Measurements from ENCODE around the gene CFAP77.
A peak's percentile ranks its signal among the peaks of the same experiment; 100 is the strongest.

The CFAP77 gene

GRCh38 chr9:132497731-132498130, 87.7 kb downstream of the CFAP77 start:
- no peak for DNase-seq

- DNase-seq: no peak
These were observed 88.7 kb downstream of the CFAP77 start for GRCh38 chr9:132498531-132499210.

- DNase-seq: no peak
These were observed 89.2 kb downstream of the CFAP77 start for GRCh38 chr9:132499251-132499650.

- no peak for DNase-seq
These were observed 90.2 kb downstream of the CFAP77 start for GRCh38 chr9:132500193-132500592.

- no peak for DNase-seq
These were observed 92.5 kb downstream of the CFAP77 start for GRCh38 chr9:132502480-132502879.

- DNase-seq: no peak
These were observed 93.1 kb downstream of the CFAP77 start for GRCh38 chr9:132503116-132503515.

GRCh38 chr9:132504488-132504887, 94.5 kb downstream of the CFAP77 start:
- no peak for DNase-seq

- no peak for DNase-seq
These were observed 96.1 kb downstream of the CFAP77 start for GRCh38 chr9:132505991-132506655.

GRCh38 chr9:132506977-132507669, 97.1 kb downstream of the CFAP77 start:
- no peak for DNase-seq

GRCh38 chr9:132507670-132508469, 97.9 kb downstream of the CFAP77 start:
- DNase-seq: peak; percentile 72

- DNase-seq: no peak
These were observed 100.2 kb downstream of the CFAP77 start for GRCh38 chr9:132509928-132510874.

GRCh38 chr9:132511191-132511999, 101.4 kb downstream of the CFAP77 start:
- no peak for DNase-seq

GRCh38 chr9:132513416-132513815, 103.4 kb downstream of the CFAP77 start:
- no peak for DNase-seq

GRCh38 chr9:132514011-132514744, 104.2 kb downstream of the CFAP77 start:
- DNase-seq: no peak

- no peak for DNase-seq
These were observed 104.8 kb downstream of the CFAP77 start for GRCh38 chr9:132514821-132515220.

- DNase-seq: no peak
These were observed 106.3 kb downstream of the CFAP77 start for GRCh38 chr9:132516301-132516700.

GRCh38 chr9:132516911-132517310, 106.9 kb downstream of the CFAP77 start:
- no peak for DNase-seq

GRCh38 chr9:132517815-132518550, 108.0 kb downstream of the CFAP77 start:
- DNase-seq: no peak

GRCh38 chr9:132518626-132519025, 108.6 kb downstream of the CFAP77 start:
- no peak for DNase-seq

- DNase-seq: no peak
These were observed 109.0 kb downstream of the CFAP77 start for GRCh38 chr9:132519033-132519432.

All from NCI-H345 (cell line).